Measurements from ENCODE around the gene PER2.

DNA sequence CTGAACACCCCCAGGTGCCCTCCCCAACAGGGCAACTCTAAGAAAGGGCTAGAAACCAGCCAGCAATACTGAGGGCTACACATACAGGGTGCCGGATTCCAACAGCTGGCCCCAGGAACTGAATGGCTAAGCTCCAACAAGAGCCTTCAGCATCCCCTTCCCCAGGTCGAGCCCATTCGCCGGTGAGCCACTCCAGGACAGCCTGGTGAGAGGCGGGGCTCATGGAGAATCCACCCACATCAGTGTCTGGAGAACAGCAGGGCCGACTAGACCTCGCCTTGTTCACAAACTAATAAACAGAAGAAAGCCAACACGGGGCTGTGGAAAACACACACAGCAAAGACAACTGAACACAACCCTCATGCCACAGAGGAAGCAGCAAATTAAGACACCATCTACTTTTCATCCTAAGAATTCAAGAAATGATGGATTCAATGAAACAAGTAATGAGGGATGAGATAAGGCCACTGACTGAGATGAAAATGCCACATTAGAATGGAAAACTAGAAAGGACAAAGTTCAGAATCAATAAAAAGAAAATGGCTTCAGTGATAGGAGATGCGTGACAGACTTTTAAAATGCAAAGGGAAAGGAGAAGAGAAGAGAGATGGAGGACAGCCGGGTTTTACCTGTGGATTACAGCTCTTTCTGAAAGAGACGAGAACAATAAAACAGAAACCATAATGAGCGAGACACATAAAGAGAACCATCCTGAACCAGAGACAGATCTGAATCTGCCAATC is 8.2 kb downstream of the PER2 start:
- TF ChIP-seq, protein P1, sequence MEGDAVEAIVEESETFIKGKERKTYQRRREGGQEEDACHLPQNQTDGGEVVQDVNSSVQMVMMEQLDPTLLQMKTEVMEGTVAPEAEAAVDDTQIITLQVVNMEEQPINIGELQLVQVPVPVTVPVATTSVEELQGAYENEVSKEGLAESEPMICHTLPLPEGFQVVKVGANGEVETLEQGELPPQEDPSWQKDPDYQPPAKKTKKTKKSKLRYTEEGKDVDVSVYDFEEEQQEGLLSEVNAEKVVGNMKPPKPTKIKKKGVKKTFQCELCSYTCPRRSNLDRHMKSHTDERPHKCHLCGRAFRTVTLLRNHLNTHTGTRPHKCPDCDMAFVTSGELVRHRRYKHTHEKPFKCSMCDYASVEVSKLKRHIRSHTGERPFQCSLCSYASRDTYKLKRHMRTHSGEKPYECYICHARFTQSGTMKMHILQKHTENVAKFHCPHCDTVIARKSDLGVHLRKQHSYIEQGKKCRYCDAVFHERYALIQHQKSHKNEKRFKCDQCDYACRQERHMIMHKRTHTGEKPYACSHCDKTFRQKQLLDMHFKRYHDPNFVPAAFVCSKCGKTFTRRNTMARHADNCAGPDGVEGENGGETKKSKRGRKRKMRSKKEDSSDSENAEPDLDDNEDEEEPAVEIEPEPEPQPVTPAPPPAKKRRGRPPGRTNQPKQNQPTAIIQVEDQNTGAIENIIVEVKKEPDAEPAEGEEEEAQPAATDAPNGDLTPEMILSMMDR (IDR thresholded peaks at IDR 0.05 in 8 of 11, conservative IDR thresholded peaks at IDR 0.05 in 3 of 11) = no peak
- TF ChIP-seq POLR2AphosphoS5 (IDR thresholded peaks at IDR 0.05) = no peak
